ENCODE data around the gene ABCF1. TPM values are rescaled to one million over a fixed set of nuclear protein-coding genes. Genes with fewer than 3 reads are reported as not detected.
A peak's percentile ranks its signal among the peaks of the same experiment; 100 is the strongest.

ABCF1 gene
- total and polyA plus RNA-seq, 9 of the 15 experiments (the other 6 are each of a cell fraction or from before 2014, with no cell fraction given): 41.6 to 193 (median 102) TPM

- TF ChIP-seq ETV6 (IDR thresholded peaks at IDR 0.05; ENCODE audit: borderline replicate concordance in 1 of 2, low read depth in 2 of 2, low read length in 1 of 2) (peak in 1 of 2 experiments; percentile 36; a peak in 1 of 4 replicates), ETV6 (CRISPR knock-in tag; IDR thresholded peaks at IDR 0.05; ENCODE audit: borderline replicate concordance) (no peak), WHSC1 (IDR thresholded peaks at IDR 0.05; ENCODE audit: low read length) (no peak), KLF6 (CRISPR knock-in tag; IDR thresholded peaks at IDR 0.05; ENCODE audit: borderline replicate concordance) (no peak), KAT8 (IDR thresholded peaks at IDR 0.05; ENCODE audit: low read depth) (no peak), NR4A1 (CRISPR knock-in tag; IDR thresholded peaks at IDR 0.05) (0 out of 2 replicates have a peak, but pooled peaks have one; percentile 19), NR4A1 (tag; IDR thresholded peaks at IDR 0.05) (no peak; the same call in 1 of the 2 replicates), ZNF707 (CRISPR knock-in tag; conservative IDR thresholded peaks at IDR 0.05) (no peak), C11orf30 (IDR thresholded peaks at IDR 0.05; ENCODE audit: low read depth) (no peak), SRSF7 (optimal IDR thresholded peaks at IDR 0.05; ENCODE audit: low read depth, low read length) (no peak), FIP1L1 (IDR thresholded peaks at IDR 0.05; ENCODE audit: low read depth, low read length, poor library complexity, severe bottlenecking) (peak; percentile 95), BACH1 (tag; IDR thresholded peaks at IDR 0.05) (no peak), GABPB1 (CRISPR knock-in tag; IDR thresholded peaks at IDR 0.05) (no peak), ZNF239 (CRISPR knock-in tag; IDR thresholded peaks at IDR 0.05) (no peak), MYBL2 (IDR thresholded peaks at IDR 0.05; ENCODE audit: low read depth) (no peak), MYBL2 (CRISPR knock-in tag; IDR thresholded peaks at IDR 0.05; ENCODE audit: borderline replicate concordance) (no peak), ERF (CRISPR knock-in tag; IDR thresholded peaks at IDR 0.05) (peak; percentile 25; the same call in 1 of the 2 replicates), HSF4 (CRISPR knock-in tag; IDR thresholded peaks at IDR 0.05; ENCODE audit: borderline replicate concordance) (no peak), BRCA1 (IDR thresholded peaks at IDR 0.05) (no peak), BRCA1 (CRISPR knock-in tag; IDR thresholded peaks at IDR 0.05) (no peak), ZNF445 (CRISPR knock-in tag; IDR thresholded peaks at IDR 0.05; ENCODE audit: low read depth) (no peak), STAG1 (CRISPR knock-in tag; IDR thresholded peaks at IDR 0.05; ENCODE audit: borderline replicate concordance) (no peak), ZNF212 (CRISPR knock-in tag; IDR thresholded peaks at IDR 0.05) (no peak)
- TF ChIP-seq, protein P1, sequence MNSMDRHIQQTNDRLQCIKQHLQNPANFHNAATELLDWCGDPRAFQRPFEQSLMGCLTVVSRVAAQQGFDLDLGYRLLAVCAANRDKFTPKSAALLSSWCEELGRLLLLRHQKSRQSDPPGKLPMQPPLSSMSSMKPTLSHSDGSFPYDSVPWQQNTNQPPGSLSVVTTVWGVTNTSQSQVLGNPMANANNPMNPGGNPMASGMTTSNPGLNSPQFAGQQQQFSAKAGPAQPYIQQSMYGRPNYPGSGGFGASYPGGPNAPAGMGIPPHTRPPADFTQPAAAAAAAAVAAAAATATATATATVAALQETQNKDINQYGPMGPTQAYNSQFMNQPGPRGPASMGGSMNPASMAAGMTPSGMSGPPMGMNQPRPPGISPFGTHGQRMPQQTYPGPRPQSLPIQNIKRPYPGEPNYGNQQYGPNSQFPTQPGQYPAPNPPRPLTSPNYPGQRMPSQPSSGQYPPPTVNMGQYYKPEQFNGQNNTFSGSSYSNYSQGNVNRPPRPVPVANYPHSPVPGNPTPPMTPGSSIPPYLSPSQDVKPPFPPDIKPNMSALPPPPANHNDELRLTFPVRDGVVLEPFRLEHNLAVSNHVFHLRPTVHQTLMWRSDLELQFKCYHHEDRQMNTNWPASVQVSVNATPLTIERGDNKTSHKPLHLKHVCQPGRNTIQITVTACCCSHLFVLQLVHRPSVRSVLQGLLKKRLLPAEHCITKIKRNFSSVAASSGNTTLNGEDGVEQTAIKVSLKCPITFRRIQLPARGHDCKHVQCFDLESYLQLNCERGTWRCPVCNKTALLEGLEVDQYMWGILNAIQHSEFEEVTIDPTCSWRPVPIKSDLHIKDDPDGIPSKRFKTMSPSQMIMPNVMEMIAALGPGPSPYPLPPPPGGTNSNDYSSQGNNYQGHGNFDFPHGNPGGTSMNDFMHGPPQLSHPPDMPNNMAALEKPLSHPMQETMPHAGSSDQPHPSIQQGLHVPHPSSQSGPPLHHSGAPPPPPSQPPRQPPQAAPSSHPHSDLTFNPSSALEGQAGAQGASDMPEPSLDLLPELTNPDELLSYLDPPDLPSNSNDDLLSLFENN (IDR thresholded peaks at IDR 0.05; ENCODE audit: low read depth in 2 of 2, low read length in 2 of 2): peak in 1 of 2 experiments; percentile 67; a peak in 1 of 4 replicates
- TF ChIP-seq, protein P2, sequence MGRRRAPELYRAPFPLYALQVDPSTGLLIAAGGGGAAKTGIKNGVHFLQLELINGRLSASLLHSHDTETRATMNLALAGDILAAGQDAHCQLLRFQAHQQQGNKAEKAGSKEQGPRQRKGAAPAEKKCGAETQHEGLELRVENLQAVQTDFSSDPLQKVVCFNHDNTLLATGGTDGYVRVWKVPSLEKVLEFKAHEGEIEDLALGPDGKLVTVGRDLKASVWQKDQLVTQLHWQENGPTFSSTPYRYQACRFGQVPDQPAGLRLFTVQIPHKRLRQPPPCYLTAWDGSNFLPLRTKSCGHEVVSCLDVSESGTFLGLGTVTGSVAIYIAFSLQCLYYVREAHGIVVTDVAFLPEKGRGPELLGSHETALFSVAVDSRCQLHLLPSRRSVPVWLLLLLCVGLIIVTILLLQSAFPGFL (CRISPR knock-in tag; IDR thresholded peaks at IDR 0.05): no peak
Measured at GRCh38 chr6:30556066-30556905, 15.0 kb upstream of the ABCF1 start, which contains the start of gene GNL1 (continued).

Data from K562 (cell line).